Spleen (tissue), 3 donors: ENCODE results near the gene FGF14.

Source experiments
- POLR2A ChIP-seq, 3 donors: fragments of 450-650 bp; IDR thresholded peaks; one replicate each; pipeline ENCODE4 v1.5.1; 2017; ENCODE audit warnings: antibody characterized with exemption in 3 of 3, mild to moderate bottlenecking in 1 of 3
- POLR2AphosphoS5 ChIP-seq, 3 donors: sonication (generic); formaldehyde crosslinking; IDR thresholded peaks; one replicate each; pipeline ENCODE4 v1.5.1; 2017; ENCODE audit warnings: antibody characterized with exemption in 3 of 3

- TF ChIP-seq POLR2AphosphoS5 (IDR thresholded peaks at IDR 0.05) (no peak), POLR2A (IDR thresholded peaks at IDR 0.05) (no peak)
These were observed 628.8 kb downstream of the FGF14 start for GRCh38 chr13:101773062-101773461.
